HAP-1 (cell line): ENCODE data around the gene ALDH8A1.
A peak's percentile ranks its signal among the peaks of the same experiment; 100 is the strongest.

Experiments used
- DNase-seq, 2 experiments: peaks; one replicate each; pipeline ENCODE4 v3.0.0-alpha.2; 2016 to 2020; ENCODE audit warnings: low spot score in 2 of 2
- H3K27me3 ChIP-seq: fragments of 250-450 bp; sonication (Bioruptor Pico); 2 replicates; pipeline ENCODE4 v1.5.1; 2020; ENCODE audit warnings: low read depth, mild to moderate bottlenecking, moderate library complexity
- H3K36me3 ChIP-seq: fragments of 250-450 bp; sonication (Bioruptor Pico); replicated peaks from 2 replicates; pipeline ENCODE4 v1.5.1; 2020; ENCODE audit warnings: mild to moderate bottlenecking
- H3K4me1 ChIP-seq: fragments of 250-450 bp; sonication (Bioruptor Pico); 2 replicates; pipeline ENCODE4 v1.5.1; 2020; ENCODE audit warnings: mild to moderate bottlenecking
- H3K4me3 ChIP-seq: fragments of 250-450 bp; sonication (Bioruptor Pico); 2 replicates; pipeline ENCODE4 v1.5.1; 2020; ENCODE audit warnings: mild to moderate bottlenecking, moderate library complexity
- H3K9me3 ChIP-seq: fragments of 250-450 bp; sonication (Bioruptor Pico); 2 replicates; pipeline ENCODE4 v1.5.1; 2020; ENCODE audit warnings: mild to moderate bottlenecking, moderate library complexity
- in situ Hi-C: fragments of 300-500 bp; cut with MboI; formaldehyde crosslinking; loops from 3 replicates; pipeline ENCODE4 v1.14.3; 2020; ENCODE audit warnings: low sequenced_read_pairs, inconsistent platforms, mixed read lengths

ALDH8A1 gene

GRCh38 chr6:134891633-134892032, 58.3 kb downstream of the ALDH8A1 start:
- Histone ChIP-seq H3K9me3 (0 out of 2 replicates have a peak, but pooled peaks cover 2% of the 10 kb centered on the region), H3K27me3 (no peaks in the 10 kb centered on the region), H3K4me3 (no peak overlapping the region), H3K4me1 (no peaks in the 10 kb centered on the region), H3K36me3 (no peaks in the 10 kb centered on the region)
- in situ Hi-C loops = loop anchor here (25.0 kb wide), 1 partner anchor 729 kb away; no protein-coding TSS in a partner anchor
- no peak for DNase-seq

GRCh38 chr6:134888316-134888715, 61.6 kb downstream of the ALDH8A1 start:
- Histone ChIP-seq H3K36me3 (no peaks in the 10 kb centered on the region), H3K4me3 (no peak overlapping the region), H3K9me3 (0 out of 2 replicates have a peak, but pooled peaks cover 2% of the 10 kb centered on the region), H3K4me1 (no peaks in the 10 kb centered on the region), H3K27me3 (peaks cover 6% of the 10 kb centered on the region; the same call in 1 of the 2 replicates)
- no peak for DNase-seq
- in situ Hi-C loops = loop anchor here (25.0 kb wide), 1 partner anchor 726 kb away; no protein-coding TSS in a partner anchor

- DNase-seq = no peak
- peaks cover 7% of the 10 kb centered on the region; the same call in 1 of the 2 replicates for H3K27me3 ChIP-seq
- H3K4me3 ChIP-seq = no peak overlapping the region
- H3K36me3 ChIP-seq = no peaks in the 10 kb centered on the region
- no peaks in the 10 kb centered on the region for H3K4me1 ChIP-seq
- in situ Hi-C loops = loop anchor here (25.0 kb wide), 1 partner anchor 722 kb away; no protein-coding TSS in a partner anchor
- H3K9me3 ChIP-seq = no peaks in the 10 kb centered on the region
Measured at GRCh38 chr6:134884752-134885151, 65.1 kb downstream of the ALDH8A1 start.

DNA sequence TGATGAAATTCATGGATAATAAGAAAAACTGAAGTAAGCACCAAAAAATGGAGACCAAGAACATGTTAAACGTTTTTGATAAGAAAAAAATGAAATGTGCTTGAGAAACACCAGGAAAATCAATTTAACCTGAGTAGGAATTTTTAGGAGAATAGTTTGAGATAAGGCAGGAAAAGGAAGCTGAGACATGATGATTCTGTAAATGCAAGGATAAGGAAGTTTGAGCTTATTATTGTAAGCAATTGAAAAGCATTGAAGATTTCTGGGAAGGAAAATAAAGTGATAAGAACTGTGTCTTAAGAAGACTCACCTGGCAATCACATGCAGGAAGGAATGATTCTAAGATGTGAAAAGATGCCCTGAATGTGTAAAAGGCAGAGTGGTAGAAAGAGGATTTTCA, 66.6 kb downstream of the ALDH8A1 start:
- H3K36me3 ChIP-seq = no peaks in the 10 kb centered on the region
- H3K27me3 ChIP-seq = peaks cover 7% of the 10 kb centered on the region; the same call in 1 of the 2 replicates
- no peaks in the 10 kb centered on the region for H3K4me1 ChIP-seq
- DNase-seq = no peak
- in situ Hi-C loops = loop anchor here (25.0 kb wide), 1 partner anchor 721 kb away; no protein-coding TSS in a partner anchor
- no peak overlapping the region for H3K4me3 ChIP-seq
- no peaks in the 10 kb centered on the region for H3K9me3 ChIP-seq

- Histone ChIP-seq H3K9me3 (no peaks in the 10 kb centered on the region), H3K36me3 (no peaks in the 10 kb centered on the region), H3K27me3 (peaks cover 7% of the 10 kb centered on the region; the same call in 1 of the 2 replicates), H3K4me1 (no peaks in the 10 kb centered on the region), H3K4me3 (no peak overlapping the region)
- in situ Hi-C loops = loop anchor here (25.0 kb wide), 1 partner anchor 720 kb away; no protein-coding TSS in a partner anchor
- DNase-seq = peak; percentile 51 to 72
Measured at GRCh38 chr6:134882426-134883038, 67.4 kb downstream of the ALDH8A1 start.

GRCh38 chr6:134880487-134881190, 69.3 kb downstream of the ALDH8A1 start:
- Histone ChIP-seq H3K4me1 (no peaks in the 10 kb centered on the region), H3K9me3 (no peaks in the 10 kb centered on the region), H3K27me3 (peaks cover 7% of the 10 kb centered on the region; the same call in 1 of the 2 replicates), H3K36me3 (no peaks in the 10 kb centered on the region), H3K4me3 (no peak overlapping the region)
- in situ Hi-C loops = loop anchor here (25.0 kb wide), 1 partner anchor 718 kb away; no protein-coding TSS in a partner anchor
- DNase-seq = no peak

DNA sequence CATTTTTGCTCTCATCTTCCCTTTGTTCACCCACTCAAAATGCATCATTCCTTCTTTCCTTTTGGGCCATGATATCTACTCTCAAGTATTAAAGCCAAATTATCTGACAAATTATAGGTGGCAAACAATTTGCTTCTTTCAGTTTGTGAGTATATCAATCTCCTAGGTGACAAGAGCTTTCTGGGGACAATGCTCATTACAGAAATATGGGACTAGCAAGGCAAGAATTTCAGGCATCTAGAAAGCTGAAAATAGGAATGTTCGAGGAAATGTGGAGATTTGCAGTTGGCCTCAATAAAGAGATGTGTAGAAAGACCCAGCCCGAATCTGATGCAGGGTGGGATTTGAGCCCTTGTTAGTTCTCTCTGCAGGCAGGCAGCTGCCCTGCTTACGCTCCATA, 71.8 kb downstream of the ALDH8A1 start:
- Histone ChIP-seq H3K9me3 (no peaks in the 10 kb centered on the region; the same call in 1 of the 2 replicates), H3K36me3 (no peaks in the 10 kb centered on the region), H3K27me3 (no peaks in the 10 kb centered on the region; the same call in 1 of the 2 replicates), H3K4me3 (no peak overlapping the region), H3K4me1 (no peaks in the 10 kb centered on the region)
- DNase-seq = no peak
- in situ Hi-C loops = loop anchor here (25.0 kb wide), 1 partner anchor 716 kb away; no protein-coding TSS in a partner anchor

- Histone ChIP-seq H3K4me1 (no peaks in the 10 kb centered on the region), H3K4me3 (no peak overlapping the region), H3K9me3 (no peaks in the 10 kb centered on the region; the same call in 1 of the 2 replicates), H3K27me3 (no peaks in the 10 kb centered on the region), H3K36me3 (no peaks in the 10 kb centered on the region)
- in situ Hi-C loops = loop anchor here (25.0 kb wide), 1 partner anchor 713 kb away; no protein-coding TSS in a partner anchor
- no peak for DNase-seq
Measured at GRCh38 chr6:134875367-134875766, 74.5 kb downstream of the ALDH8A1 start.

DNA sequence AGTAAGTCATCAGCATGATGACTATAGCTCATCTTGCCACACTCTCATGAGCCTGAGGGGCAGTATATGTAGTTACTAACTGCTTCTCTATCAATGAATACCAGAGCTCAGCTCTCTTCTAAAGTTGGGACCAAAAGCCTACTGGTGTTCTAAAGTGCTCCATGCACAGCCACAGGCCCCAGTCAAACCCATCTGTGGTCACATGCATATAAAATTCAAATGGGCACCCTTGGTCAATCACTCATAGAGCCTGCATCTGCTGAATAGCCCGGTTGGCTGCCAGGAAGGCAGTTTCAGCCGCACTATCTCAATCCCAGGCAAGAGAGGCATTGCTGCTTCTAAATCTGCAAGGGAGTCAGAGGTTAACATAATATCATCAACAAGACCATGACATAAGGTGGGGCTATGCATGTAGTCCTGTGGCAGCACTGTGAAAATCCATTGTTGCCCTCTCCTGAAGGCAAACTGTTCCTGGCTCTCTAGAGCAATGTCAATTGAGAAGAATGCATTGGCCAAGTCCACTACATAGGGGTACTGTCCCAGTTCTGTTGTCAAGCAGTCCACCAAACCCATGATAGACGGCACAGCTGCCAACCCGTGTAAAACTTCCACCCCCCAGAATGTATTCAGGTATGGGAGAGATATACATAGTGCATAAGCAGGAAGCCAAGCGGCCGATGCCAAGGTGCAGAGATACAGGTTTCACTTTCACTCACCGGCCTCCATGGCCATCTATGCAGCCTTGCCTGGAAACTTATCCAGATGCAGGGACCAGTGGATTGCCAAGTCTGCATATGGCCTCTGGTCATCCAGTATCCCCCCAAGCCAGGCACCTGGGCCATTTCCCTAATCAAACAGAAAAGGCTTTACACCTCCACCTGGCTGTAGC, 76.2 kb downstream of the ALDH8A1 start:
- Histone ChIP-seq H3K4me1 (no peaks in the 10 kb centered on the region), H3K27me3 (no peaks in the 10 kb centered on the region), H3K4me3 (no peak overlapping the region), H3K9me3 (no peaks in the 10 kb centered on the region; the same call in 1 of the 2 replicates), H3K36me3 (no peaks in the 10 kb centered on the region)
- DNase-seq = no peak
- in situ Hi-C loops = no loop called here

DNA sequence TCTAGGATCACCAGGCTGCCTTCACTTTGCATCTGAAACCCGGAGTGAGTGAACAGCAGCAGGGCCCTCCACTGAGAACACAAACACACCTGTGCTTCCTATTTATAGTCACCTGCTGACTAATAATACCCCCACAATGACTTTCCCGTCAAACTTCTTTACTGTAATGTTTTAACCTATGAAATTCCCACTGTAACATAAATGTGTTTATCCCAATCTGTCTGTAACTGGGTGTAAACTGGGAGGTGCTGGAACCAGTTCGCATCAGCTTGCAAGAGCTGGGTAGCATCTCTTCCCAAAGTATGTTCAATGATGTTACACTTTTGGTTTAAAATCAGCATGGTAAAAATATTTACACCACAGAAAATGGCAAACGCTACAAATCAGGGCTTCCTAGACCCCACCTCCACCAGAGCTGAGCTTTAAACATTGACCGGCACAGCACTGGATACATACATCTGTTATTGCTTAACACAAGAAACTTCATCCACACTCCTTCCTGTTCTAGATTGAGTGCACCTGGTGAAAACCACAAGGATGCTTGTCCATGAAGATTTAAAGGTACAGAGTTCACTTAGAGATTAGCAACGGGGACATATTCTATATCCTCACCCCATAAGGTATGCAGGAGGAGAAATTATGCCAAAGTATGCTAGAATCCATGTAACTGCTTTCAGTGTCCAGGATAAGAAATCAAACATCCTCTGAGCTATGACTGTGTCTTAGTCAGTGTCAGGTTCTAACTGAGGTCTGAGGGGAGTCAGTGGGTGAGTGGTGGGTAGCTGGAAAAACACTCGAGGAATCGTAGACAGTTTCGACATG, 79.0 kb downstream of the ALDH8A1 start:
- no peak overlapping the region for H3K4me3 ChIP-seq
- no peak for DNase-seq
- H3K9me3 ChIP-seq = no peaks in the 10 kb centered on the region; the same call in 1 of the 2 replicates
- H3K36me3 ChIP-seq = no peaks in the 10 kb centered on the region
- H3K4me1 ChIP-seq = no peaks in the 10 kb centered on the region
- in situ Hi-C loops = no loop called here
- H3K27me3 ChIP-seq = no peaks in the 10 kb centered on the region

DNA sequence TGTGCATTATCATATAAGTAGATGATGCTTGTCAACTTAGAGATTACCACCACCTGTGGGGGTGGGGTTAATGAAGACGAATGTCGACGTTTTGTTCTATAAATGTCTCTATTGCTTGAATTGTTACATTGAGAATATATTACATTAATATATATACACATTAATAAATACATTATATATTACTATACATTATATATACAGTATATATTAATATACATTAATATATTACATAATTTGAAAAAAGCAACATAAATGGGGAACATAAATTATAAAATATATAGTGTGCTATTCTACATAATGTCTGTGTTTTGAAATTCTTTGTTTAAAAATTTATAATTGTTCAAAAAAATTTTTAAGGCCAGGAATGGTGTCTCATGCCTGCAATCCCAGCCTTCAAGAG, 81.1 kb downstream of the ALDH8A1 start:
- no peaks in the 10 kb centered on the region for H3K27me3 ChIP-seq
- in situ Hi-C loops = no loop called here

More for the DNA sequence above, 81.1 kb downstream of the ALDH8A1 start:
- DNase-seq = no peak
- no peaks in the 10 kb centered on the region for H3K4me1 ChIP-seq
- H3K4me3 ChIP-seq = no peak overlapping the region
- H3K36me3 ChIP-seq = no peaks in the 10 kb centered on the region
- no peaks in the 10 kb centered on the region for H3K9me3 ChIP-seq
